ENCODE results near the gene CDHR3. TPM values are rescaled to one million over a fixed set of nuclear protein-coding genes. Genes with fewer than 3 reads are reported as not detected.

CDHR3 gene
- total and polyA plus RNA-seq, 2 of the 8 experiments (the other 6 are each of a cell fraction or from before 2014, with no cell fraction given): 6.4 to 6.8 TPM

- no peak for TF ChIP-seq RBBP5 (IDR thresholded peaks at IDR 0.05; ENCODE audit: borderline replicate concordance, low read depth, low read length)
- no peak for TF ChIP-seq SAP30 (IDR thresholded peaks at IDR 0.05; ENCODE audit: insufficient read depth, insufficient replicate concordance, low read length)
- no peak for TF ChIP-seq RAD21 (IDR thresholded peaks at IDR 0.05 in 1 of 2, conservative IDR thresholded peaks at IDR 0.05 in 1 of 2; ENCODE audit: low read depth in 2 of 2, low read length in 2 of 2)
- no peak for TF ChIP-seq CREB1 (IDR thresholded peaks at IDR 0.05)
- TF ChIP-seq KDM4A (IDR thresholded peaks at IDR 0.05; ENCODE audit: low read depth, low read length, severe bottlenecking): no peak
- TF ChIP-seq TAF1 (IDR thresholded peaks at IDR 0.05; ENCODE audit: low read depth, low read length): no peak
- no peak for TF ChIP-seq YY1 (IDR thresholded peaks at IDR 0.05; ENCODE audit: low read depth, low read length)
Observed at GRCh38 chr7:105940109-105940508, 23.0 kb upstream of the CDHR3 start (continued).
